Measurements from ENCODE around the gene EPHA3.

EPHA3 gene

DNA sequence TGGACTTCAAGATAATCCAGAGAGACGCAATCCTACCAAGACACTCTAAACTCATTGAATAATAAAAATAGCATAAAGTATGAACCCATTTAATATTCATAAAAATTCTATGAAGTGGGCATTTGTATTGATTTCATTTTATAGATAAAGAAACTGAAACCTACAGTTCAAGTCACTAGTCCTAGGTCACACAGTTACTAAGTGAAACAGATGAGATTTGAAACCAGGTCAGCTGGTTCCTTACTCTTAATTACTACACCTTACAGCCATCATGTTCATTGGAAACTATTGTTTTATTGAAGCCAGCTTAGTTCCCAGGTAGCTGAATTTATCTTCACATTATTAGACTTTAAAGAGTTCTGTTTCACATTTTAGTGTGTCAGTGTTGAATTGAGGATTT is 158.7 kb downstream of the EPHA3 start:
- TF ChIP-seq ZNF274 (IDR thresholded peaks at IDR 0.05; ENCODE audit: low read depth, low read length) = no peak

DNA sequence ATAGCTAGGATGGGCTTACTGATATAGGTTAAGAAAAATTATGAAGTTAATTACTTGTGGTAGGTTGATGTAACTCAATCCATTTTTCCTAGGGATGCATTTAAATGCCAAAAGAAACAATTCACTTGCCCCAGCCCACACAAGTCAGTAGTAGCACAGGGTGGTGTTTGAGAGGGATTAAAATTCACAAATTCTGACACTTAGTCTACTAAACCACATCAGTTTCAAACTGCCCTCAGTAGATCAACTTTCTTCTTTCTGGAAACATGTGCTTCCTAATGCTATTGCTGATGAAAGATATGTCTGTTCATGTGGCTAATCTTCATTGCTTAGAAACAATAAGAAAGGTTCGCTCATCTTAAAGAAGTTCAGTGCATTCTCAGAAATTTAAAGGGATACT is 160.6 kb downstream of the EPHA3 start:
- no peak overlapping the region for H3K4me3 ChIP-seq (ENCODE audit: low read length)
- no peak for TF ChIP-seq ZNF274 (IDR thresholded peaks at IDR 0.05; ENCODE audit: low read depth, low read length)

More for the DNA sequence above, 158.7 kb downstream of the EPHA3 start:
- no peak overlapping the region for H3K4me3 ChIP-seq (ENCODE audit: low read length)

DNA sequence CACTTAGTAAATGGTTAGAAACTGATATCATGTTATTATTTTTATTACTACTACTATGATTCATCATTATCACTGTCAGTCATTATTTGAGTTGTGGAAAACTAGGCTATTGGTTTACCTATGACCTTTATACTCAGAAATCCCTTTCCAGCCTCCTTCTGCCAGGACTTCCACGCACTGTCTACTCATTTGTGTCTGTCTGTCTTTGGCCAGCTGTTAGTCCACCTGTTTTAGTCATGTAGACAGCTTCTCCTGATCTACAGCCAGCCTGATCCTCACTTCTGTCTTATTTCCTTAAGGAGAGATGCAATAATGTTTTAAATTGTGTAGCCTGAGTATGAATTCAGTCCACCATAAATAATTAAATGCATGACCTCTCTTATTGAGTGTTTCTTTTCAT is 162.8 kb downstream of the EPHA3 start:
- H3K4me3 ChIP-seq (ENCODE audit: low read length) = no peak overlapping the region
- TF ChIP-seq ZNF274 (IDR thresholded peaks at IDR 0.05; ENCODE audit: low read depth, low read length) = no peak

DNA sequence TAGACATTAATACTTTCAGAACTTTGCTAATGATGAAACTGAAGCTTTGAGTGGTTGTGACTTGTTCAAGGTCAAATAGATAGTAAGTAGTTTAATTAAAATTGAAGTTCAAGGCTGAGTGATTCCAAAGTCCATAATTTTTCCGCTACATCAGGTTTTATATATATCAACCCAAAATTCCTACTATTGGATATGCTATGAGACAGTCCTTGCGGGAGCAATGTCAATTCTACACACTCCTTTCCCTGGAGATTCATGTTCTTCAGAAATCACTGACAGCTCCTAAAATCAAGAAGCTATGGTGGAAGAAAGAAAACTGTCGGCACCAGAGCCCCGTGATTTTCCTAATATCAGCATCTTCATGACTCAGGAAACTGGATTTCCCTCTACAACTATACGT is 167.6 kb downstream of the EPHA3 start:
- no peak overlapping the region for H3K4me3 ChIP-seq (ENCODE audit: low read length)
- TF ChIP-seq ZNF274 (IDR thresholded peaks at IDR 0.05; ENCODE audit: low read depth, low read length) = no peak

DNA sequence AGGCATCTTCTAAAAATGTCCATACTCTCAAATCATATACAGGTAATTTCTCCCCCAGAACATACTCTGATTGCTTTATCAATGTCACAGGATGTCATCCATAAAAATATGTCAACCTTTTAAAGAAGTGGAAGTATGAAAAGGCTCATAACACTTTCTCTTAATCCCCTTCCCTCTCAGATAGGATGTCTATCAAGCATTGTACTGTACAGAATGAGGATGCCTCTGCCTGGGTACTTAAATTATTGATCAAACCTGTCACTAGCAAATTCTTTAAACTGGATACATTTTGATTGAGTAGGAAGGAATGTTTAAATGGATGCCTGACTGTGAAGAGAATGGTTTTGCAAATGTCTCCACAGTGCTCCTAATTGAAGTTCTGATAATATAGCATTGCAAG is 168.7 kb downstream of the EPHA3 start:
- TF ChIP-seq ZNF274 (IDR thresholded peaks at IDR 0.05; ENCODE audit: low read depth, low read length) = no peak

GRCh38 chr3:89278302-89279025 is 171.0 kb downstream of the EPHA3 start:
- no peak for TF ChIP-seq ZNF274 (IDR thresholded peaks at IDR 0.05; ENCODE audit: low read depth, low read length)

More for the DNA sequence above, 168.7 kb downstream of the EPHA3 start:
- no peak overlapping the region for H3K4me3 ChIP-seq (ENCODE audit: low read length)

GRCh38 chr3:89280301-89280700 is 172.9 kb downstream of the EPHA3 start:
- TF ChIP-seq ZNF274 (IDR thresholded peaks at IDR 0.05; ENCODE audit: low read depth, low read length) = no peak
- H3K4me3 ChIP-seq (ENCODE audit: low read length) = no peak overlapping the region

More at GRCh38 chr3:89278302-89279025, 171.0 kb downstream of the EPHA3 start:
- H3K4me3 ChIP-seq (ENCODE audit: low read length) = no peak overlapping the region

DNA sequence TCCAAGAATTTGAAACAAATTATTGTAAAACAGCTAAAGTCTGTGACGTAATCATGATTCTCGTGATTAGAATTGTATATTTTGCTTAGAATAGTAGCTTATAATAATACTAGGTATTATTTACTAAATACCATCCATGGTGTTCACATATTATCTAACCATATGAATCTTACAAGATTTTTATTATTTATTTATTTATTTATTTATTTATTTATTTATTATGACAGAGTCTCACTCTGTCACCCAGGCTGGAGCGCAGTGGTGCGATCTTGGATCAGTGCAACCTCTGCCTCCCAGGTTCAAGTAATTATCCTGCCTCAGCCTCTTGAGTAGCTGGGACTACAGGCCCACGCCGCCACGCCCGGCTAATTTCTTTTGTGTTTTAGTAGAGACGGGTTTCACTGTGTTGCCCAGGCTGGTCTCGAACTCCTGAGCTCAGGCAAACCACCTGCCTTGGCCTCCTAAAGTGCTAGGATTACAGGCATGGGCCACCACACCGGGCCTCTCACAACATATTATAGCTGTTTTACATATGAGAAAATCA is 173.5 kb downstream of the EPHA3 start:
- no peak overlapping the region for H3K4me3 ChIP-seq (ENCODE audit: low read length)
- no peak for TF ChIP-seq ZNF274 (IDR thresholded peaks at IDR 0.05; ENCODE audit: low read depth, low read length)

- no peak overlapping the region for H3K4me3 ChIP-seq (ENCODE audit: low read length)
- TF ChIP-seq ZNF274 (IDR thresholded peaks at IDR 0.05; ENCODE audit: low read depth, low read length) = no peak
Observed at GRCh38 chr3:89287902-89288508, 180.6 kb downstream of the EPHA3 start.

DNA sequence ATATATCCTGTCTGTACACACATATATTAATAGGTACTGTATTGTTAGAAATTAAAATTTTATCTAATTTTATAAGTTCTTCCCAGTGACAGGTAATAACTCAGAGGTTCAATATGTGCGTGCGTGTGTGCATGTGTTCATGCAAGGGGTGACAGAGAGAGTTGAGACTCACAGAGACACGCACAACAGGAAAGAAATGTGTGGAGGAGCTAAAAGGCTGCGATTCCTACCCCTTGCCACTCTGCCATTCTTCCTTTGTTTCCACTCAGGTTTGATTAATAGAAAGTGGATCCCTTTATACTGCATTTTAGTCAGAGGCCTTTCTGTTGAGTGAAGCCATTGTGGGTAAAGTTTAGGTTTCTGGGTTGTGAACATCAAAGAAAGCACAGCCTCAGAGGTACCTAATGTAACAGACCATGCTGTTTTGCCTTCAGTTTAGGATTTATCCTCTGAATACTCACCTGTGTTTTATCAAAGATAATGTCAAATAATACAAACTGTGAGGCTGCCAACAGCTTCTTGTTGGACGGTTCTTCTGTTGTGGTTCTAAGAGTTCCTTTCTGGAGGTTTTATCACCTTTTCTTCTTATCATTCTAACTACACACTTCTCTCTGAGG is 182.3 kb downstream of the EPHA3 start:
- H3K4me3 ChIP-seq (ENCODE audit: low read length) = no peak overlapping the region
- TF ChIP-seq ZNF274 (IDR thresholded peaks at IDR 0.05; ENCODE audit: low read depth, low read length) = no peak

- TF ChIP-seq ZNF274 (IDR thresholded peaks at IDR 0.05; ENCODE audit: low read depth, low read length) = no peak
- no peak overlapping the region for H3K4me3 ChIP-seq (ENCODE audit: low read length)
Observed at GRCh38 chr3:89297199-89297598, 189.8 kb downstream of the EPHA3 start.

GRCh38 chr3:89300526-89300925 is 193.1 kb downstream of the EPHA3 start:
- TF ChIP-seq ZNF274 (IDR thresholded peaks at IDR 0.05; ENCODE audit: low read depth, low read length) = no peak
- H3K4me3 ChIP-seq (ENCODE audit: low read length) = no peak overlapping the region

- no peak for TF ChIP-seq ZNF274 (IDR thresholded peaks at IDR 0.05; ENCODE audit: low read depth, low read length)
- no peak overlapping the region for H3K4me3 ChIP-seq (ENCODE audit: low read length)
Observed at GRCh38 chr3:89300981-89301380, 193.6 kb downstream of the EPHA3 start.

- no peak for TF ChIP-seq ZNF274 (IDR thresholded peaks at IDR 0.05; ENCODE audit: low read depth, low read length)
- no peak overlapping the region for H3K4me3 ChIP-seq (ENCODE audit: low read length)
Observed at GRCh38 chr3:89303701-89304100, 196.3 kb downstream of the EPHA3 start.

DNA sequence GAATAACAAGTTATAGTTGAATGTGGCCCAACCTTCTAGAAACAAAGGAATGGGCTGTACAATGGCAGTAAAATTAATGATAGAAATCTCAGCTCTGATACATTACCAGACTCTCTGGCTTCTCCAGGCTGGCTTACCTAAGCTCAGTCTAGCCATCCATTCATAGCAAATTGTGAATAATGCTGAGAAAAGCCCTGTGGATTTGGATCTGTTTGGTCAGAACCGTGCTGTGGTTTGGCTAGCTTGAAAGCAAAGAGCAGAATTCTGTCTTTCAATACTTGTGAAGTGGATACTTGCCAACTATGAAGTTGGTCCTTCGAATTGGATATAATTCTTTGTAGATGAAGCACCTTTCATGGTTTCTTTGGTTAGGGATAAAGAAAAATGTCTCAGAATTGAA is 199.1 kb downstream of the EPHA3 start:
- TF ChIP-seq ZNF274 (IDR thresholded peaks at IDR 0.05; ENCODE audit: low read depth, low read length) = no peak
- H3K4me3 ChIP-seq (ENCODE audit: low read length) = no peak overlapping the region
